PC-3 (cell line): ENCODE results near the gene CDH22. TPM values are rescaled to one million over a fixed set of nuclear protein-coding genes. Genes with fewer than 3 reads are reported as not detected.

Experiments
- ATAC-seq: fragments of 200-7000 bp; cut with Tn5 transposase; 2 replicates; pipeline ENCODE4 v1.9.1; 2020; ENCODE audit warnings: mild to moderate bottlenecking, moderate library complexity
- BruUV-seq: library from RNA; stranded (reverse); fragments of 400-500 nt; replicated peaks from 2 replicates; lab custom pipeline; 2021; lab: Mats Ljungman, UMichigan
- CTCF ChIA-PET: fragments of 300-600 bp; sonication (Branson Sonifier 250); formaldehyde crosslinking; loops from one replicate; lab custom pipeline; 2022; ENCODE audit warnings: antibody characterized with exemption; lab: Charles Lee
- POLR2A ChIA-PET: fragments of 300-600 bp; sonication (Branson Sonifier 250); formaldehyde crosslinking; loops from one replicate; lab custom pipeline; 2022; ENCODE audit warnings: antibody characterized with exemption; ENCODE audit not compliant: unreplicated experiment; lab: Charles Lee
- DNase-seq: peaks from one replicate; pipeline ENCODE4 v3.0.0-alpha.2; 2015
- H2AFZ ChIP-seq: fragments of 300-600 bp; sonication (generic); 2 replicates; pipeline ENCODE4 v1.6.0; 2016; ENCODE audit warnings: antibody characterized with exemption, low read length
- H3F3A ChIP-seq: fragments of 300-600 bp; sonication (generic); one replicate; pipeline ENCODE4 v1.6.0; 2017; ENCODE audit warnings: antibody characterized with exemption, low read length, control low read depth, mild to moderate bottlenecking; ENCODE audit not compliant: unreplicated experiment
- H3K27ac ChIP-seq: fragments of 300-600 bp; sonication (generic); 2 replicates; pipeline ENCODE4 v1.5.1; 2016; ENCODE audit warnings: mild to moderate bottlenecking, low read length
- H3K27me3 ChIP-seq: fragments of 300-600 bp; sonication (generic); 2 replicates; pipeline ENCODE4 v1.6.1; 2016; ENCODE audit warnings: low read length, mixed read lengths
- H3K36me3 ChIP-seq: fragments of 300-600 bp; sonication (generic); 2 replicates; pipeline ENCODE4 v1.6.1; 2016; ENCODE audit warnings: low read depth, mixed run types, low read length, mixed read lengths
- H3K4me1 ChIP-seq: fragments of 300-600 bp; sonication (generic); 2 replicates; pipeline ENCODE4 v1.5.1; 2016; ENCODE audit warnings: low read length; ENCODE audit not compliant: insufficient read depth
- H3K4me2 ChIP-seq: fragments of 300-600 bp; sonication (generic); 2 replicates; pipeline ENCODE4 v1.6.0; 2016; ENCODE audit warnings: low read length
- H3K4me3 ChIP-seq: fragments of 300-600 bp; sonication (generic); 2 replicates; pipeline ENCODE4 v1.5.1; 2016; ENCODE audit warnings: mild to moderate bottlenecking, low read length, mixed read lengths
- H3K79me2 ChIP-seq: fragments of 300-600 bp; sonication (generic); 2 replicates; pipeline ENCODE4 v1.6.1; 2017; ENCODE audit warnings: low read length, mixed read lengths
- H3K9ac ChIP-seq: fragments of 300-600 bp; sonication (generic); 2 replicates; pipeline ENCODE4 v1.6.0; 2016; ENCODE audit warnings: mild to moderate bottlenecking, low read length
- H3K9me2 ChIP-seq: fragments of 300-600 bp; sonication (generic); replicated peaks from 2 replicates; pipeline ENCODE4 v1.6.1; 2016; ENCODE audit warnings: mixed run types, low read length, mixed read lengths
- H3K9me3 ChIP-seq: fragments of 300-600 bp; sonication (generic); 2 replicates; pipeline ENCODE4 v1.6.1; 2016; ENCODE audit warnings: low read length, mixed read lengths
- H4K20me1 ChIP-seq: fragments of 300-600 bp; sonication (generic); 2 replicates; pipeline ENCODE4 v1.6.1; 2016; ENCODE audit warnings: low read length, mixed read lengths
- CTCF ChIP-seq: fragments of 300-600 bp; sonication (generic); conservative IDR thresholded peaks from 2 replicates; pipeline ENCODE4 v1.5.1; 2017; ENCODE audit warnings: antibody characterized with exemption, low read depth, mild to moderate bottlenecking, low read length
- EZH2 ChIP-seq: fragments of 300-600 bp; sonication (generic); IDR thresholded peaks from one replicate; pipeline ENCODE4 v1.6.1; 2017; ENCODE audit warnings: antibody characterized with exemption, mild to moderate bottlenecking, low read length; ENCODE audit not compliant: unreplicated experiment
- EZH2phosphoT487 ChIP-seq: fragments of 300-600 bp; sonication (generic); IDR thresholded peaks from 2 replicates; pipeline ENCODE4 v1.6.1; 2018; ENCODE audit warnings: mild to moderate bottlenecking, antibody characterized with exemption, low read length, borderline replicate concordance
- intact Hi-C: fragments of 100-400 bp; cut with micrococcal nuclease; formaldehyde crosslinking; loops from 2 replicates; pipeline ENCODE4 v1.9.0; 2023
- total RNA-seq: library from RNA; depleted of rRNA; stranded (reverse); fragments of >200 nt; gene quantifications from 2 replicates; pipeline ENCODE4 v1.2.3, GENCODE V29; 2014

Gene CDH22
- total RNA-seq, 1 experiment from 2014 or later = not detected

- no peaks in the 10 kb centered on the region for H3K9me2 ChIP-seq
- DNase-seq (no peak), ATAC-seq (no peak)
- H3K27ac ChIP-seq = no peak overlapping the region
- CTCF ChIA-PET = no interaction called here
- H2AFZ ChIP-seq = no peak overlapping the region
- TF ChIP-seq EZH2 (no peak), CTCF (no peak), EZH2phosphoT487 (no peak)
- H3K4me1 ChIP-seq = peaks cover 9% of the 10 kb centered on the region
- no peak overlapping the region for H3K9ac ChIP-seq
- H3K79me2 ChIP-seq = no peaks in the 10 kb centered on the region
- peaks cover 65% of the 10 kb centered on the region for H3K27me3 ChIP-seq
- no peaks in the 10 kb centered on the region for H3K9me3 ChIP-seq
- H3F3A ChIP-seq = no peaks in the 10 kb centered on the region
- no TSS peak for BruUV-seq
- no peaks in the 10 kb centered on the region for H4K20me1 ChIP-seq
- H3K4me3 ChIP-seq = no peak overlapping the region
- H3K4me2 ChIP-seq = no peak overlapping the region
- no peaks in the 10 kb centered on the region for H3K36me3 ChIP-seq
- intact Hi-C loops = no loop called here
- POLR2A ChIA-PET = no interaction called here
Measured at GRCh38 chr20:46285740-46286139, 22.6 kb downstream of the CDH22 start.

DNA sequence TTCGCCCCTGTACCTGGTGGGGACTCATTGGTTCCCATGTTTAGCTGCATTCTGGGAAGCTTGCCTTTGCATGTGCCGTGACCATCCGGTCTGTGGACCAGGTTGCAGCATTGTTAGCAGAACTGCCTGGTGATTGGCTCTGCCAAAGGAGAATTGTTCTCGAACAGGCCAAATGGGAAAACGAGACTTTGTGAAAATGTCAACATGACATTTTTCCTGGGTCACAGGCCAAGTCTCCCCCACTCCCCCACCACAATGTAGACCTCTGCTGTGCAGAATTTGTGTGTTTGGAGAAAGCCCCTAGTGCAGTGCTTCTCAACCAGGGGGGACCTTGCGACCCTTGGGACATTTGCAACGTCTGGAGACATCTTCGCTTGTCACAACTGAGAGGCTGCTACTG is 23.2 kb downstream of the CDH22 start:
- Histone ChIP-seq H3K79me2 (no peaks in the 10 kb centered on the region), H3F3A (no peaks in the 10 kb centered on the region), H3K4me1 (peaks cover 9% of the 10 kb centered on the region), H3K27ac (no peak overlapping the region), H2AFZ (no peak overlapping the region), H3K4me2 (no peak overlapping the region), H3K27me3 (peaks cover 65% of the 10 kb centered on the region), H4K20me1 (no peaks in the 10 kb centered on the region), H3K4me3 (no peak overlapping the region), H3K36me3 (no peaks in the 10 kb centered on the region), H3K9me2 (no peaks in the 10 kb centered on the region), H3K9ac (no peak overlapping the region), H3K9me3 (no peaks in the 10 kb centered on the region)
- ChIA-PET POLR2A (no interaction called here), CTCF (no interaction called here)
- no peak for TF ChIP-seq EZH2
- TF ChIP-seq CTCF = no peak
- ATAC-seq (no peak), DNase-seq (no peak)
- no TSS peak for BruUV-seq
- intact Hi-C loops = no loop called here

DNA sequence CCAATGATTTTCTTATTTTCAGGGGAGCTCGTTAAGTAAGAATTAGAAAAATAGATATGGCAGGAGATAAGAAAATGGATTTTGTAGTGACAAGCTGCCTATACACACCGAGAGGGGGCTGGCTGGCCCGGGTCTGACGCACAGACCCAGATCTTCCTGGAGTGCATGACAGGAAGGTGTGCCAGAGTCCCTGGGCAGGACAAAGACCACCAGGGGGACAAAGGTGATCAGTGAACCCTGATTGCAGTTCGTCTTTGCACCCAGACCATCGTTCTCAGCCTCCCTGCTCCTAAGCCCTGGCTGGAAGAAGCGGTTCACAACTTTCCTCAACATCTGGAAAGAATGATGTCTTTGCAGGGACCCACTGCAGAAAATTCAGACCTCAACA is 24.3 kb downstream of the CDH22 start:
- Histone ChIP-seq H3K4me1 (peaks cover 9% of the 10 kb centered on the region), H3K27me3 (peaks cover 69% of the 10 kb centered on the region)

More for the DNA sequence above, 24.3 kb downstream of the CDH22 start:
- Histone ChIP-seq H3K9ac (no peak overlapping the region), H4K20me1 (no peaks in the 10 kb centered on the region), H3F3A (no peaks in the 10 kb centered on the region), H3K4me2 (no peak overlapping the region), H3K27ac (no peak overlapping the region), H3K36me3 (no peaks in the 10 kb centered on the region), H3K9me3 (no peaks in the 10 kb centered on the region), H3K79me2 (no peaks in the 10 kb centered on the region), H2AFZ (no peak overlapping the region), H3K4me3 (no peak overlapping the region), H3K9me2 (no peaks in the 10 kb centered on the region)
- POLR2A ChIA-PET = no interaction called here
- intact Hi-C loops = no loop called here
- ATAC-seq (no peak), DNase-seq (no peak)
- TF ChIP-seq EZH2phosphoT487 (no peak), EZH2 (no peak), CTCF (no peak)
- no TSS peak for BruUV-seq
- CTCF ChIA-PET = no interaction called here
